HG02885 (cell line): ENCODE results near the gene LSP1.
"Not testable (repeated sequence)": the region's sequence is repeated elsewhere in the genome, so short reads cannot be mapped to it uniquely, and the experiment has no call there.

ENCODE experiments used
- ATAC-seq: cut with Tn5 transposase; IDR thresholded peaks from one replicate; pipeline ENCODE4 v1.9.1; 2021; ENCODE audit warnings: mild to moderate bottlenecking; ENCODE audit not compliant: unreplicated experiment, poor library complexity

Gene LSP1

GRCh38 chr11:1936781-1937615, 84.1 kb downstream of the LSP1 start:
- ATAC-seq = no peak

- ATAC-seq = no peak
Observed at GRCh38 chr11:1937616-1938342, 84.9 kb downstream of the LSP1 start.

- ATAC-seq = no peak
Observed at GRCh38 chr11:1938343-1939005, 85.6 kb downstream of the LSP1 start.

DNA sequence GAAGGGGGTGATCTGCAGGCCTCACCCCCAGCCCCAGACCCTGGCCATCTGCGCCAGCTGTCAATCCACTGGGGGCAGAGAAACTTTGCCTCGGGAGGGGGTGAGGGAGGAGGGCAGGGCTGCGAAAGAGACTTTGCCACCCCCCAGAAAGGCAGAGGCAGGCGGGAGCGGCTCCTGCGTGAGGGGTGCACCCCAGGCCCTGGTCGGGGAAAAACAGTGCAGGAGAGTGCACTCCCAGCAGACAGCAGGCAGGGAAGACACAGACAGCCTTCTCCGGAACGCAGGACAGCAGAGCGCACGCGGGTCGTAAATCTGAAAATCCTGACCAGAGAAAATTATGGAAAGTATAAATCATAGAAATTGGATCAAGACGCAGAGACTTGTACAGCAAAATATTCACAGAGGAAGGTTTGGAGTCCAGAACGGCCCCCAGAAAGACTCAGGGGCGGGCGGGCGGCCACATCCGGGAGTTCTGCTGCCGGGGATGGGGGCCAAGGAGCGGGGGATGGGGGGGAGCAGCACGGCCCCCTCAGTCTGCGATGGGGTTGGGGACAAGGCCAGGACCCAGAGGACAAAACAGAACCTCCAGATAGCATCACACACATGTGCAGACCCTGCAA, 86.2 kb downstream of the LSP1 start:
- ATAC-seq = no peak

DNA sequence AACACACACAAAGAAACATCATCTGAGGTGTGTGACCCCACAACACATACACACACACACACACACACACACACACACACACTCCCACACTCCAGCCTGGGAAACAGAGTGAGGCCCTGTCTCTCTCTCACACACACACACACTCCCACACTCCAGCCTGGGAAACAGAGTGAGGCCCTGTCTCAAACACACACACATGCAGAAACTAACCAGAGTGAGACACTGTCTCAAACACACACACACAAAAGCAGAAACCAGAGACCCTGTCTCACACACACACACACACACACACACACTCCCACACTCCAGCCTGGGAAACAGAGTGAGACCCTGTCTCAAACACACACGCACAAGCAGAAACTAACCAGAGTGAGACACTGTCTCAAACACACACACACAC, 86.9 kb downstream of the LSP1 start:
- ATAC-seq = not testable (repeated sequence)
